B cell (primary cell): ENCODE measurements around the gene UPK3A. TPM values are rescaled to one million over a fixed set of nuclear protein-coding genes. Genes with fewer than 3 reads are reported as not detected.

ENCODE experiments used
- ATAC-seq: fragments of 200-7000 bp; cut with Tn5 transposase; one replicate; pipeline ENCODE4 v1.10.0; 2021; ENCODE audit warnings: low read depth, mild to moderate bottlenecking, moderate number of reproducible peaks, moderate library complexity
- CTCF ChIA-PET: fragments of 350-600 bp; sonication (Branson Sonifier 250); formaldehyde crosslinking; loops from one replicate; lab custom pipeline; 2021; ENCODE audit warnings: antibody characterized with exemption, inconsistent platforms; lab: Charles Lee
- POLR2A ChIA-PET: fragments of 350-600 bp; sonication (Branson Sonifier 250); formaldehyde crosslinking; loops from one replicate; lab custom pipeline; 2021; ENCODE audit warnings: antibody characterized with exemption; lab: Charles Lee
- DNase-seq: peaks from one replicate; pipeline ENCODE4 v3.0.0; 2013
- H2AFZ ChIP-seq: 2 replicates; pipeline ENCODE4 v1.6.1; 2012; ENCODE audit warnings: mild to moderate bottlenecking, low read depth, low read length; ENCODE audit not compliant: insufficient read depth, poor library complexity, severe bottlenecking
- H3K27ac ChIP-seq, 2 donors: 1 replicate in 1 of 2; 2 replicates in 1 of 2; pipeline ENCODE4 v1.5.1; 2012 to 2013; ENCODE audit warnings: low read length in 2 of 2, mild to moderate bottlenecking in 2 of 2, moderate library complexity in 1 of 2
- H3K27me3 ChIP-seq, 4 experiments: fragments of 200-600 bp in 1 of 4; sonication (generic) in 1 of 4; replicated peaks in 1 of 4; 1 replicate in 2 of 4; 2 replicates in 2 of 4; pipeline versions ENCODE4 v1.6.1 to v1.7.0; 2013 to 2016; ENCODE audit warnings: low read length in 3 of 4, mild to moderate bottlenecking in 2 of 4, mixed read lengths in 1 of 4, moderate library complexity in 1 of 4; ENCODE audit not compliant: insufficient read depth in 4 of 4, control insufficient read depth in 3 of 4; ENCODE audit errors: control extremely low read depth in 1 of 4
- H3K36me3 ChIP-seq, 2 experiments: replicated peaks in 1 of 2; 1 replicate in 1 of 2; 2 replicates in 1 of 2; pipeline versions ENCODE4 v1.6.1 to v1.7.1; 2013; ENCODE audit warnings: low read length in 1 of 2; ENCODE audit not compliant: insufficient read depth in 2 of 2, control insufficient read depth in 1 of 2; ENCODE audit errors: control extremely low read depth in 1 of 2, extremely low read depth in 1 of 2
- H3K4me1 ChIP-seq, 2 donors: fragments of 200-600 bp in 1 of 2; sonication (generic) in 1 of 2; 1 replicate in 1 of 2; 2 replicates in 1 of 2; pipeline versions ENCODE4 v1.5.1 to v1.6.1; 2013 to 2017; ENCODE audit warnings: low read length in 2 of 2; ENCODE audit not compliant: control insufficient read depth in 2 of 2, insufficient read depth in 2 of 2
- H3K4me2 ChIP-seq: replicated peaks from 2 replicates; pipeline ENCODE3; 2012; ENCODE audit warnings: mild to moderate bottlenecking, low read depth, low read length; ENCODE audit not compliant: poor library complexity, severe bottlenecking
- H3K4me3 ChIP-seq, 5 experiments: fragments of 200-600 bp in 1 of 5; sonication (generic) in 1 of 5; 1 replicate in 3 of 5; 2 replicates in 2 of 5; pipeline versions ENCODE4 v1.5.1 to v1.7.0; 2011 to 2016; ENCODE audit warnings: low read length in 4 of 5, mild to moderate bottlenecking in 4 of 5, low read depth in 2 of 5, control low read depth in 1 of 5, moderate library complexity in 1 of 5; ENCODE audit not compliant: insufficient read depth in 1 of 5; ENCODE audit errors: control extremely low read depth in 1 of 5, extremely low read depth in 1 of 5
- H3K79me2 ChIP-seq: fragments of 200-600 bp; sonication (generic); one replicate; pipeline ENCODE4 v1.6.0; 2016; ENCODE audit warnings: low read length; ENCODE audit not compliant: control insufficient read depth, insufficient read depth
- H3K9ac ChIP-seq: fragments of 200-600 bp; sonication (generic); 2 replicates; pipeline ENCODE4 v1.6.1; 2017; ENCODE audit warnings: mild to moderate bottlenecking, low read length, moderate library complexity
- H3K9me3 ChIP-seq, 3 donors: one replicate each; pipeline versions ENCODE4 v1.6.1 to v1.7.1; 2013; ENCODE audit warnings: low read length in 2 of 3; ENCODE audit not compliant: control insufficient read depth in 2 of 3, insufficient read depth in 1 of 3; ENCODE audit errors: control extremely low read depth in 1 of 3
- H4K20me1 ChIP-seq: 2 replicates; pipeline ENCODE4 v1.6.0; 2012; ENCODE audit warnings: mild to moderate bottlenecking, low read length; ENCODE audit not compliant: insufficient read depth, control insufficient read depth, poor library complexity, severe bottlenecking
- H3K27ac Mint-ChIP-seq: one replicate; pipeline ENCODE4 v1.8.0; 2021; ENCODE audit warnings: mixed read lengths
- H3K27me3 Mint-ChIP-seq: one replicate; pipeline ENCODE4 v1.8.0; 2021; ENCODE audit warnings: mixed read lengths
- H3K4me1 Mint-ChIP-seq: one replicate; pipeline ENCODE4 v1.8.0; 2021; ENCODE audit warnings: mixed read lengths
- H3K4me3 Mint-ChIP-seq: one replicate; pipeline ENCODE4 v1.8.0; 2021; ENCODE audit warnings: mixed read lengths
- H3K9me3 Mint-ChIP-seq: one replicate; pipeline ENCODE4 v1.8.0; 2022; ENCODE audit warnings: mixed read lengths; ENCODE audit not compliant: insufficient read depth
- CTCF ChIP-seq: fragments of 200-600 bp; IDR thresholded peaks from one replicate; pipeline ENCODE4 v1.8.0; 2022; ENCODE audit warnings: antibody characterized with exemption, mild to moderate bottlenecking
- EZH2 ChIP-seq: IDR thresholded peaks from 2 replicates; pipeline ENCODE4 v1.6.1; 2012; ENCODE audit warnings: borderline replicate concordance, low read depth, mild to moderate bottlenecking, moderate library complexity, low read length; ENCODE audit not compliant: insufficient read depth, poor library complexity, severe bottlenecking
- WGBS: methylation state at CpG from one replicate; pipeline ENCODE4 v1.1.5; 2013; ENCODE audit warnings: missing lambda C conversion rate; ENCODE audit not compliant: insufficient coverage; 5-methylcytosine and 5-hydroxymethylcytosine counted together
- intact Hi-C: fragments of 100-400 bp; cut with micrococcal nuclease; formaldehyde crosslinking; loops from one replicate; pipeline ENCODE4 v1.10.0; 2022
- polyA plus RNA-seq: library from polyadenylated mRNA; depleted of rRNA; stranded (reverse); fragments of >200 nt; gene quantifications from 2 replicates; pipeline ENCODE4 v1.2.3, GENCODE V29; 2012
- total RNA-seq, 2 donors: library from RNA; stranded (reverse); fragments of 120-200 nt in 1 of 2; gene quantifications; 1 replicate in 1 of 2; 2 replicates in 1 of 2; pipeline versions ENCODE4 v1.2.3 to v1.2.4, GENCODE V29; 2013 to 2022

The UPK3A gene
- total and polyA plus RNA-seq, 2 donors (not counting 1 experiment from before 2014, with no cell fraction given): not detected

- intact Hi-C loops: no loop called here
- peaks cover 22% of the 10 kb centered on the region for H3K4me1 Mint-ChIP-seq
- H3K27me3 ChIP-seq: no peaks in the 10 kb centered on the region
- DNase-seq (no peak), ATAC-seq (no peak)
- CTCF ChIA-PET: no interaction called here
- no peak overlapping the region for H3K27ac ChIP-seq
- H3K4me3 ChIP-seq: no peak overlapping the region
- H2AFZ ChIP-seq: no peak overlapping the region
- H3K27ac Mint-ChIP-seq: no peak overlapping the region
- POLR2A ChIA-PET: no interaction called here
- no peaks in the 10 kb centered on the region for H4K20me1 ChIP-seq
- H3K79me2 ChIP-seq: peaks cover 11% of the 10 kb centered on the region
- TF ChIP-seq CTCF (no peak), EZH2 (no peak)
- H3K9me3 ChIP-seq: no peaks in the 10 kb centered on the region
- H3K27me3 Mint-ChIP-seq: no peaks in the 10 kb centered on the region
- H3K4me2 ChIP-seq: no peak overlapping the region
- H3K4me1 ChIP-seq: peaks cover 15 to 21% of the 10 kb centered on the region in 2 donors
- 93% methylated on average over 9 of the region's 9 CpGs for WGBS
- H3K4me3 Mint-ChIP-seq: no peak overlapping the region
- H3K9ac ChIP-seq: no peak overlapping the region
- no peaks in the 10 kb centered on the region for H3K36me3 ChIP-seq
- H3K9me3 Mint-ChIP-seq: no peaks in the 10 kb centered on the region
Observed at GRCh38 chr22:45306139-45306538, 21.4 kb downstream of the UPK3A start.

DNA sequence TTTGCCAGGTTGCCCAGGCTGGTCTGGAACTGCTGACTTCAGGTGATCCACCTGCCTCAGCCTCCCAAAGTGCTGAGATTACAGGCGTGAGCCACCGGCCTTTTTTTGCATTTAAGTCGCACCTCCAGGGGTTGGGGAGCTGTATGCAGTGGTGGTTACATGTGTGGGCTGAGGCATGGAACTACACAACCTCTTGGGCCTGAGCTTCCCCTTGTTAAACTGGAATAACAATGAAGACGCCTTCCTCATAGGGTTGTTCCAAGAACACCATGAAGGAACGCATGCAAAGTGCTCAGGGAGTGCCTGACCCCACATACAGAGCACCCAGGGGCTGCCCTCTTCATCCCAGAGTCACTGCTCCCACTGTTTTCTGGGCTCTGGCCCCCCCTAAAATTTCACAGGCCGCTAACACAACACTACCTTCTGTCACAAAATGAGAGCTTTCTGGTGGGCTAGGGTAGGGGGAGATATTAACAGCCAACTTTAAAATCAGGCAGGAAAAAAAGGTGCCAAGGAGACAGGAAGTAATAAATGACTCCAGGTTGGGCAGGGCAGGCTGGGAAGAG is 23.7 kb downstream of the UPK3A start:
- Histone ChIP-seq H3K36me3 (no peaks in the 10 kb centered on the region), H4K20me1 (no peaks in the 10 kb centered on the region), H3K27me3 (no peaks in the 10 kb centered on the region), H3K4me3 (peak overlapping the region in 1 of 5 experiments; percentile 71), H3K4me1 (peaks cover 18 to 25% of the 10 kb centered on the region in 2 donors), H3K9me3 (no peaks in the 10 kb centered on the region), H3K79me2 (peaks cover 31% of the 10 kb centered on the region), H2AFZ (peak overlapping the region; percentile 87), H3K27ac (no peak overlapping the region), H3K9ac (peak overlapping the region; percentile 87), H3K4me2 (peak overlapping the region; percentile 98)
- ChIA-PET CTCF (interaction anchor here (0.6 kb wide), 1 partner anchor 1445 kb away, joined by 3 read pairs; no protein-coding TSS in a partner anchor), POLR2A (interaction anchor here (0.7 kb wide), 1 partner anchor 12 kb away, joined by 3 read pairs; no protein-coding TSS in a partner anchor)
- no peak for ATAC-seq
- 91% methylated on average over 4 of the region's 6 CpGs for WGBS
- DNase-seq: no peak
- no peaks in the 10 kb centered on the region for H3K27me3 Mint-ChIP-seq
- peak overlapping the region; percentile 97 for H3K27ac Mint-ChIP-seq
- H3K4me1 Mint-ChIP-seq: peaks cover 29% of the 10 kb centered on the region
- H3K9me3 Mint-ChIP-seq: no peaks in the 10 kb centered on the region
- intact Hi-C loops: no loop called here
- TF ChIP-seq CTCF: no peak
- no peak for TF ChIP-seq EZH2
- H3K4me3 Mint-ChIP-seq: peak overlapping the region; percentile 92
